PC-9 (cell line): Measurements from ENCODE around the gene RBM33. TPM values are rescaled to one million over a fixed set of nuclear protein-coding genes. Genes with fewer than 3 reads are reported as not detected.

Experiments used
- BruUV-seq: library from RNA; stranded (reverse); fragments of 400-500 nt; replicated peaks from 2 replicates; lab custom pipeline; 2021; lab: Mats Ljungman, UMichigan
- CTCF ChIA-PET: fragments of 300-600 bp; sonication (Branson Sonifier 250); formaldehyde crosslinking; loops from one replicate; lab custom pipeline; 2022; ENCODE audit warnings: antibody characterized with exemption; lab: Charles Lee
- POLR2A ChIA-PET: fragments of 300-600 bp; sonication (Branson Sonifier 250); formaldehyde crosslinking; loops from one replicate; lab custom pipeline; 2022; ENCODE audit warnings: antibody characterized with exemption; ENCODE audit not compliant: unreplicated experiment; lab: Charles Lee
- DNase-seq, 2 experiments: peaks; one replicate each; pipeline versions ENCODE4 v3.0.0 to v3.0.0-alpha.2; 2015 to 2022; ENCODE audit warnings: mixed read lengths in 1 of 2
- H2AFZ ChIP-seq: fragments of 200-600 bp; sonication (generic); 2 replicates; pipeline ENCODE4 v1.8.1; 2017; ENCODE audit warnings: antibody characterized with exemption
- H3F3A ChIP-seq: fragments of 200-600 bp; sonication (generic); 2 replicates; pipeline ENCODE4 v1.8.1; 2017; ENCODE audit warnings: antibody characterized with exemption, mild to moderate bottlenecking, low read depth; ENCODE audit not compliant: insufficient read depth
- H3K27ac ChIP-seq: fragments of 200-600 bp; sonication (generic); 2 replicates; pipeline ENCODE4 v1.6.1; 2016; ENCODE audit warnings: mixed run types
- H3K27me3 ChIP-seq: fragments of 200-600 bp; sonication (generic); 2 replicates; pipeline ENCODE4 v1.6.1; 2016; ENCODE audit warnings: low read depth, mixed run types; ENCODE audit not compliant: insufficient read depth
- H3K36me3 ChIP-seq: fragments of 200-600 bp; sonication (generic); 2 replicates; pipeline ENCODE4 v1.6.1; 2016; ENCODE audit warnings: low read depth, mixed run types
- H3K4me1 ChIP-seq: fragments of 200-600 bp; sonication (generic); replicated peaks from 2 replicates; pipeline ENCODE4 v1.6.1; 2016; ENCODE audit warnings: mixed run types; ENCODE audit not compliant: insufficient read depth
- H3K4me2 ChIP-seq: fragments of 200-600 bp; sonication (generic); 2 replicates; pipeline ENCODE4 v1.6.1; 2017; ENCODE audit warnings: mixed run types
- H3K4me3 ChIP-seq: fragments of 200-600 bp; sonication (generic); 2 replicates; pipeline ENCODE4 v1.6.1; 2016; ENCODE audit warnings: mixed run types
- H3K79me2 ChIP-seq: fragments of 200-600 bp; sonication (generic); 2 replicates; pipeline ENCODE4 v1.6.1; 2017; ENCODE audit warnings: low read depth, mixed run types
- H3K9me2 ChIP-seq: fragments of 200-600 bp; sonication (generic); 2 replicates; pipeline ENCODE4 v1.8.1; 2017; ENCODE audit warnings: mild to moderate bottlenecking; ENCODE audit not compliant: insufficient read depth
- H3K9me3 ChIP-seq: fragments of 200-600 bp; sonication (generic); 2 replicates; pipeline ENCODE4 v1.8.1; 2016; ENCODE audit warnings: low read depth; ENCODE audit not compliant: insufficient read depth
- H4K20me1 ChIP-seq: fragments of 200-600 bp; sonication (generic); 2 replicates; pipeline ENCODE4 v1.8.1; 2017; ENCODE audit not compliant: insufficient read depth
- CTCF ChIP-seq: fragments of 200-600 bp; sonication (generic); conservative IDR thresholded peaks from 2 replicates; pipeline ENCODE4 v1.6.1; 2017; ENCODE audit warnings: mixed run types, antibody characterized with exemption, mild to moderate bottlenecking, moderate library complexity
- EZH2 ChIP-seq: fragments of 200-600 bp; sonication (generic); IDR thresholded peaks from 2 replicates; pipeline ENCODE4 v1.8.0; 2017; ENCODE audit warnings: antibody characterized with exemption, low read depth
- intact Hi-C: fragments of 100-400 bp; cut with micrococcal nuclease; formaldehyde crosslinking; loops from one replicate; pipeline ENCODE4 v1.10.0; 2022; ENCODE audit not compliant: unreplicated experiment
- total RNA-seq: library from RNA; stranded (reverse); gene quantifications from 2 replicates; pipeline ENCODE4 v1.2.3, GENCODE V29; 2021

Gene RBM33
- total RNA-seq, 1 experiment from 2014 or later = 85.7 TPM

- Histone ChIP-seq H3K27ac (no peak overlapping the region), H3K9me2 (no peaks in the 10 kb centered on the region), H3F3A (no peaks in the 10 kb centered on the region), H3K4me3 (no peak overlapping the region), H3K4me1 (peaks cover 2% of the 10 kb centered on the region; the same call in 1 of the 2 replicates), H3K36me3 (no peaks in the 10 kb centered on the region), H3K79me2 (no peaks in the 10 kb centered on the region), H4K20me1 (no peaks in the 10 kb centered on the region), H3K4me2 (no peak overlapping the region), H3K9me3 (no peaks in the 10 kb centered on the region), H2AFZ (no peak overlapping the region), H3K27me3 (peaks cover 13% of the 10 kb centered on the region; the same call in 1 of the 2 replicates)
- no peak for DNase-seq
- no TSS peak for BruUV-seq
- intact Hi-C loops = loop anchor here (5.0 to 10.0 kb wide), 3 partner anchors 839 to 1329 kb away; partner anchors contain the start of genes RNF32 and UBE3C
- TF ChIP-seq EZH2 (no peak), CTCF (no peak)
- ChIA-PET CTCF (interaction anchor here (0.5 kb wide), 1 partner anchor 467 kb away, joined by 3 read pairs; no protein-coding TSS in a partner anchor), POLR2A (no interaction called here)
Observed at GRCh38 chr7:155806096-155806871, 161.8 kb downstream of the RBM33 start.

- Histone ChIP-seq H3K4me3 (no peak overlapping the region), H3K36me3 (no peaks in the 10 kb centered on the region), H3K4me1 (peaks cover 10% of the 10 kb centered on the region; the same call in 1 of the 2 replicates), H3K79me2 (no peaks in the 10 kb centered on the region), H2AFZ (no peak overlapping the region), H4K20me1 (no peaks in the 10 kb centered on the region), H3K27ac (no peak overlapping the region), H3K4me2 (no peak overlapping the region), H3K9me2 (no peaks in the 10 kb centered on the region), H3K27me3 (peaks cover 9% of the 10 kb centered on the region; the same call in 1 of the 2 replicates), H3F3A (no peaks in the 10 kb centered on the region), H3K9me3 (no peaks in the 10 kb centered on the region)
- ChIA-PET CTCF (no interaction called here), POLR2A (no interaction called here)
- intact Hi-C loops = loop anchor here (5.0 to 10.0 kb wide), 3 partner anchors 838 to 1328 kb away; partner anchors contain the start of genes RNF32 and UBE3C
- TF ChIP-seq CTCF = no peak
- no peak for TF ChIP-seq EZH2
- no TSS peak for BruUV-seq
- DNase-seq = no peak
Observed at GRCh38 chr7:155807065-155807671, 162.7 kb downstream of the RBM33 start.

GRCh38 chr7:155807789-155808548, 163.5 kb downstream of the RBM33 start:
- no peaks in the 10 kb centered on the region for H3K9me3 ChIP-seq
- no peak for DNase-seq
- no peaks in the 10 kb centered on the region for H3K79me2 ChIP-seq
- no TSS peak for BruUV-seq
- no peaks in the 10 kb centered on the region for H4K20me1 ChIP-seq
- H3K36me3 ChIP-seq = no peaks in the 10 kb centered on the region
- no peak overlapping the region for H3K27ac ChIP-seq
- ChIA-PET POLR2A (no interaction called here), CTCF (interaction anchor here (0.6 kb wide), 1 partner anchor 195 kb away, joined by 5 read pairs; no protein-coding TSS in a partner anchor)
- H3K4me1 ChIP-seq = peaks cover 17% of the 10 kb centered on the region; the same call in 1 of the 2 replicates
- H3K4me3 ChIP-seq = no peak overlapping the region
- TF ChIP-seq EZH2 (no peak), CTCF (no peak)
- no peaks in the 10 kb centered on the region for H3K9me2 ChIP-seq
- no peaks in the 10 kb centered on the region for H3F3A ChIP-seq
- peaks cover 9% of the 10 kb centered on the region; the same call in 1 of the 2 replicates for H3K27me3 ChIP-seq
- H3K4me2 ChIP-seq = no peak overlapping the region
- H2AFZ ChIP-seq = no peak overlapping the region
- intact Hi-C loops = loop anchor here (5.0 to 10.0 kb wide), 3 partner anchors 837 to 1327 kb away; partner anchors contain the start of genes RNF32 and UBE3C
